ENCODE results near the gene CUBN. TPM values are rescaled to one million over a fixed set of nuclear protein-coding genes. Genes with fewer than 3 reads are reported as not detected.

CUBN gene
- total and polyA plus RNA-seq, 8 donors = under 0.01 to 16.3 (median 1.2) TPM

GRCh38 chr10:17043586-17043985 lies 86.0 kb downstream of the CUBN start:
- WGBS, 5 donors = 80 to 86% (median 81%) methylated on average over 8 of the region's 8 CpGs
- Histone ChIP-seq H3K4me1 (no peaks in the 10 kb centered on the region), H3K27me3 (no peaks in the 10 kb centered on the region), H3K4me3 (no peak overlapping the region), H3K36me3 (no peaks in the 10 kb centered on the region), H3K9me3 (no peaks in the 10 kb centered on the region), H3K27ac (no peak overlapping the region)
- no peak for DNase-seq
- intact Hi-C loops (cut with DNase I; ENCODE audit: low total_unique reads) = no loop called here
- TF ChIP-seq EP300 (IDR thresholded peaks at IDR 0.05) = no peak
- TF ChIP-seq CTCF (IDR thresholded peaks at IDR 0.05) = no peak
- no peak for TF ChIP-seq POLR2AphosphoS5 (IDR thresholded peaks at IDR 0.05)
- no peak for TF ChIP-seq POLR2A (IDR thresholded peaks at IDR 0.05)

- 75 to 84% (median 80%) methylated on average over 7 of the region's 7 CpGs for WGBS, 5 donors
- no peak for TF ChIP-seq POLR2A (IDR thresholded peaks at IDR 0.05)
- TF ChIP-seq EP300 (IDR thresholded peaks at IDR 0.05) = no peak
- no peak for TF ChIP-seq CTCF (IDR thresholded peaks at IDR 0.05)
- no peak for TF ChIP-seq POLR2AphosphoS5 (IDR thresholded peaks at IDR 0.05)
- intact Hi-C loops (cut with DNase I; ENCODE audit: low total_unique reads) = no loop called here
These were observed 87.7 kb downstream of the CUBN start for GRCh38 chr10:17041626-17042520.

GRCh38 chr10:17038627-17039026 lies 91.0 kb downstream of the CUBN start:
- Histone ChIP-seq H3K9me3 (no peaks in the 10 kb centered on the region), H3K27ac (no peak overlapping the region), H3K4me3 (no peak overlapping the region), H3K27me3 (no peaks in the 10 kb centered on the region), H3K36me3 (no peaks in the 10 kb centered on the region), H3K4me1 (no peaks in the 10 kb centered on the region)
- DNase-seq = peak in 1 of 2 donors; percentile 68
- no peak for TF ChIP-seq POLR2A (IDR thresholded peaks at IDR 0.05)
- TF ChIP-seq POLR2AphosphoS5 (IDR thresholded peaks at IDR 0.05) = no peak
- TF ChIP-seq CTCF (IDR thresholded peaks at IDR 0.05) = no peak
- TF ChIP-seq EP300 (IDR thresholded peaks at IDR 0.05) = no peak
- WGBS, 5 donors = 75 to 91% (median 82%) methylated on average over 5 of the region's 5 CpGs
- intact Hi-C loops (cut with DNase I; ENCODE audit: low total_unique reads) = no loop called here

More at GRCh38 chr10:17041626-17042520, 87.7 kb downstream of the CUBN start:
- Histone ChIP-seq H3K36me3 (no peaks in the 10 kb centered on the region), H3K4me3 (no peak overlapping the region), H3K27ac (no peak overlapping the region), H3K4me1 (no peaks in the 10 kb centered on the region), H3K27me3 (no peaks in the 10 kb centered on the region), H3K9me3 (no peaks in the 10 kb centered on the region)
- DNase-seq = no peak

GRCh38 chr10:17037910-17038309 lies 91.7 kb downstream of the CUBN start:
- Histone ChIP-seq H3K27ac (peak overlapping the region in 1 of 5 donors; percentile 16), H3K36me3 (no peaks in the 10 kb centered on the region), H3K9me3 (no peaks in the 10 kb centered on the region), H3K4me1 (no peaks in the 10 kb centered on the region), H3K4me3 (no peak overlapping the region), H3K27me3 (no peaks in the 10 kb centered on the region)
- intact Hi-C loops (cut with DNase I; ENCODE audit: low total_unique reads) = no loop called here
- 83 to 95% (median 89%) methylated on average over 6 of the region's 6 CpGs for WGBS, 5 donors
- TF ChIP-seq EP300 (IDR thresholded peaks at IDR 0.05) (no peak), POLR2A (IDR thresholded peaks at IDR 0.05) (no peak), CTCF (IDR thresholded peaks at IDR 0.05) (no peak), POLR2AphosphoS5 (IDR thresholded peaks at IDR 0.05) (no peak)
- no peak for DNase-seq
